Calu3 (cell line): ENCODE measurements around the gene ATG9B. TPM values are rescaled to one million over a fixed set of nuclear protein-coding genes. Genes with fewer than 3 reads are reported as not detected.

Source experiments
- BruUV-seq: library from RNA; stranded (reverse); fragments of 400-500 nt; replicated peaks from 2 replicates; lab custom pipeline; 2021; lab: Mats Ljungman, UMichigan
- CTCF ChIA-PET: fragments of 300-600 bp; sonication (Branson Sonifier 250); formaldehyde crosslinking; loops from one replicate; lab custom pipeline; 2022; ENCODE audit warnings: antibody characterized with exemption; lab: Charles Lee
- DNase-seq: peaks from one replicate; pipeline ENCODE4 v3.0.0; 2022
- H3K27ac Mint-ChIP-seq: one replicate; pipeline ENCODE4 v1.8.0; 2022; ENCODE audit warnings: mixed read lengths; ENCODE audit not compliant: unreplicated experiment
- H3K27me3 Mint-ChIP-seq: one replicate; pipeline ENCODE4 v1.8.0; 2022; ENCODE audit warnings: mixed read lengths; ENCODE audit not compliant: unreplicated experiment
- H3K36me3 Mint-ChIP-seq: one replicate; pipeline ENCODE4 v1.8.0; 2022; ENCODE audit warnings: mild to moderate bottlenecking, moderate library complexity, mixed read lengths; ENCODE audit not compliant: insufficient read depth, unreplicated experiment
- H3K4me1 Mint-ChIP-seq: one replicate; pipeline ENCODE4 v1.8.0; 2022; ENCODE audit warnings: mild to moderate bottlenecking, low read depth, mixed read lengths; ENCODE audit not compliant: unreplicated experiment
- H3K4me3 Mint-ChIP-seq: one replicate; pipeline ENCODE4 v1.8.0; 2022; ENCODE audit warnings: mild to moderate bottlenecking, low read depth, moderate library complexity, mixed read lengths; ENCODE audit not compliant: unreplicated experiment
- H3K9me3 Mint-ChIP-seq: one replicate; pipeline ENCODE4 v1.8.0; 2022; ENCODE audit warnings: low read depth, mixed read lengths; ENCODE audit not compliant: unreplicated experiment
- CTCF ChIP-seq: fragments of 200-600 bp; IDR thresholded peaks from one replicate; pipeline ENCODE4 v1.8.0; 2022; ENCODE audit warnings: antibody characterized with exemption; ENCODE audit not compliant: unreplicated experiment
- intact Hi-C: fragments of 100-400 bp; cut with micrococcal nuclease; formaldehyde crosslinking; loops from one replicate; pipeline ENCODE4 v1.10.0; 2022; ENCODE audit not compliant: unreplicated experiment
- total RNA-seq: library from RNA; stranded (reverse); gene quantifications from 2 replicates; pipeline ENCODE4 v1.2.3, GENCODE V29; 2022

Gene ATG9B
- total RNA-seq, 1 experiment from 2014 or later: 7.9 TPM

- CTCF ChIA-PET: no interaction called here
- no peak overlapping the region for H3K4me3 Mint-ChIP-seq
- H3K36me3 Mint-ChIP-seq: peaks cover 82% of the 10 kb centered on the region
- no peaks in the 10 kb centered on the region for H3K27me3 Mint-ChIP-seq
- no peak for TF ChIP-seq CTCF
- intact Hi-C loops: no loop called here
- H3K4me1 Mint-ChIP-seq: peaks cover 16% of the 10 kb centered on the region
- BruUV-seq: no TSS peak
- DNase-seq: no peak
- H3K27ac Mint-ChIP-seq: no peak overlapping the region
- H3K9me3 Mint-ChIP-seq: no peaks in the 10 kb centered on the region
Observed at GRCh38 chr7:151064993-151065392, 40.7 kb upstream of the ATG9B start.

DNA sequence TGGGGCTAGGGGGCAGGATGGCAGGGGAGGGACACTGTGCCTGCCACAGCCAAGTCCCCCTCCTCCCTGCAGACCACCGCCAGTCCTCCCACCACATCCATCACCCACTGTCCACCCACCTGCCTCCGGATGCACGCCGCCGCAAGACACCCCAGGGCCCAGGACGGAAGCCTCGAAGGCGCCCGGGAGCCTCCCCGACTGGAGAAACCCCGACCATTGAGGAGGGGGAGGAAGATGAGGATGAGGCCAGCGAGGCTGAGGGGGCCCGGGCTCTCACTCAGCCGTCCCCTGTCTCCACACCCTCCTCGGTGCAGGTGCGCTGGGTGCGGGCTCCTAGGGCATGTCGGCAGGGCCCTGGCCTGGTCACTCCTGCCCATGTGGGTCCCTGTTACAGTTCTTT lies 40.2 kb upstream of the ATG9B start:
- intact Hi-C loops: no loop called here
- H3K9me3 Mint-ChIP-seq: no peaks in the 10 kb centered on the region
- BruUV-seq: no TSS peak
- no peak for DNase-seq
- no peak overlapping the region for H3K27ac Mint-ChIP-seq
- H3K27me3 Mint-ChIP-seq: no peaks in the 10 kb centered on the region
- H3K36me3 Mint-ChIP-seq: peaks cover 82% of the 10 kb centered on the region
- CTCF ChIA-PET: no interaction called here
- no peak overlapping the region for H3K4me3 Mint-ChIP-seq
- peaks cover 16% of the 10 kb centered on the region for H3K4me1 Mint-ChIP-seq
- no peak for TF ChIP-seq CTCF

- Mint-ChIP-seq H3K4me3 (peak overlapping the region; percentile 94), H3K27ac (no peak overlapping the region), H3K27me3 (no peaks in the 10 kb centered on the region), H3K36me3 (peaks cover 82% of the 10 kb centered on the region), H3K9me3 (no peaks in the 10 kb centered on the region), H3K4me1 (peaks cover 24% of the 10 kb centered on the region)
- TF ChIP-seq CTCF: no peak
- CTCF ChIA-PET: interaction anchor here (0.6 to 1.7 kb wide), 2 partner anchors 35 to 164 kb away, joined by 5 to 6 read pairs; partner anchors contain the start of genes ABCB8 and ABCF2
- intact Hi-C loops: no loop called here
- BruUV-seq: no TSS peak
- no peak for DNase-seq
Observed at GRCh38 chr7:151063212-151063561, 38.9 kb upstream of the ATG9B start.

DNA sequence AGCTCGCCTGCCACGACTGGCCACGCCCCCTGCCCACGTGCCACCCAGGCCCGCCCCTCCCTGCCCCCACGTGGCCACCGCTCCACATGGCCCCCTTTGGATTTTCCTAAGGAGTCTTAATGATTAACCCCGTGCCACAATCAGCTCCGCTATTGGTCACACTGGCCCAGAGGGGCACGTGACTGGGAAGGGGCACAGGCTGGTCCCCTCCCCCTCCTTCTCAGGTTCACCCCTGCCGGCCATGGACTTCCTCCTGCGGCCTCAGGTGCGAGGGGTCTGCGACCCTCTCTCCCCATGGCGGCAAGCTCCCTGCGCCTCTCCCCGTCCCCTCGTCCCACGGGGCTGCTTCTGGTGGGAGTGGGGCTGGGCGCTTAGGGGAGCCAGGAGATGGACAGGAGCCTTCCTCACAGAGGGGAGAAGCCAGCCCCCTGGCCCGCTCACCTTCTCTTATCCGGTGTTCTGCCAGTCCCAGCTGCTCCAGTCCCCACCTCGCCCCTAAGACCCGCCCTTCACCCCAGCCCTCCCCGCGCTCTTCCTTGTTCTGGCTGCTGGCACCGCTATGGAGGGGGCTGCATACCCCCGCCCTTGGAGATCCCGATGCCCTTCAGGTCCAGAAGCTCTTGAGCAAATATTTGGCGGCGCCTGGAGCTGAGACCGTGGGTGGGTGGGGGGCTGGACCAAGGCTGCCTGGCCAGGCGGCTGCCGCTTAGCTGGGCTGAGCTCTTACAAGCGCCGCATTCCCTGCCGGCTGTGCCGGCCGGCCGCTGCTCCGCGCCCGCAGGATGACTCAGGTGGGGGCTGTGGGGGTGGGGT lies 38.3 kb upstream of the ATG9B start:
- intact Hi-C loops: no loop called here

More for the DNA sequence above, 38.3 kb upstream of the ATG9B start:
- Mint-ChIP-seq H3K4me3 (peak overlapping the region; percentile 94), H3K36me3 (peaks cover 82% of the 10 kb centered on the region), H3K9me3 (no peaks in the 10 kb centered on the region), H3K27me3 (no peaks in the 10 kb centered on the region), H3K27ac (no peak overlapping the region), H3K4me1 (peaks cover 24% of the 10 kb centered on the region)
- no TSS peak for BruUV-seq
- DNase-seq: peak; percentile 74
- no peak for TF ChIP-seq CTCF
- CTCF ChIA-PET: interaction anchor here (0.6 to 1.7 kb wide), 3 partner anchors 11 to 164 kb away, joined by 4 to 6 read pairs (median 5); partner anchors contain the start of genes ABCB8 and ABCF2
